ENCODE results near the gene FIGNL2.
A peak's percentile ranks its signal among the peaks of the same experiment; 100 is the strongest.
"Not testable (repeated sequence)": the region's sequence is repeated elsewhere in the genome, so short reads cannot be mapped to it uniquely, and the experiment has no call there.

FIGNL2 gene

DNA sequence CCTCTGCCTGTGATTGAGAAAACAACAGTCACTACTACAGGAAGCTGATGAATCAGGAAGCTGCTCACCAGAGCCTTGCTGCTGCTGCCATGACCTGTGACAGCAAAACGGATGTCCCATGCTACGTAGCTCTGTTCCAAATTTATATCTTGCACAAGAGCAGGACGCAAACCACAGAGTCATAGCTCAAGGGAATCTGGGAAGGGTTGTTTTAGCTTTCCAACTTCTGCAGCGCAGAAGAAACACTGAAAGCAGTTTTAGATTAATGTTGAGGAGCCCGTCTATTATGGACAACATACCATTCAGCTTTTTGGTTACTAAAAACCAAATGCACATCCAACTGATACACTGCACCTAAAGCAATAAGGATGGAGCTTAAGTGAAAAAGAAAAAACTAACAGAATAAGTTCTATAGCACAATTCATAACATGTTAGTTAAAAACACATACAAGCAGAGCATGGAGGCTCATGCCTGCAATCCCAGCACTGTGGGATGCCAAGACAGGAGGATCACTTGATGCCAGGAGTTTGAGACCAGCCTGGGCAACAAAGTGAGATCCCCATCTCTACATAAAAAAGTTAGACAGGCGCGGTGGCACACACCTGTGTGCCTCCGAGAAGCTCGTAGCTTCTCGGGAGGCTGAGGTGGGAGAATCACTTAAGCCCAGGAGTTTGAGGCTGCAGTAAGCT, 37.6 kb upstream of the FIGNL2 start:
- ATAC-seq (ENCODE audit: low read depth) (peak; percentile 97), DNase-seq (ENCODE audit: low spot score in 2 of 2) (no peak)
- Mint-ChIP-seq H3K27ac (peak overlapping the region; percentile 49), H3K9me3 (no peaks in the 10 kb centered on the region), H3K27me3 (peaks cover 4% of the 10 kb centered on the region), H3K4me1 (peaks cover 9% of the 10 kb centered on the region), H3K4me3 (peak overlapping the region; percentile 65), H3K36me3 (peaks cover 2% of the 10 kb centered on the region)

DNA sequence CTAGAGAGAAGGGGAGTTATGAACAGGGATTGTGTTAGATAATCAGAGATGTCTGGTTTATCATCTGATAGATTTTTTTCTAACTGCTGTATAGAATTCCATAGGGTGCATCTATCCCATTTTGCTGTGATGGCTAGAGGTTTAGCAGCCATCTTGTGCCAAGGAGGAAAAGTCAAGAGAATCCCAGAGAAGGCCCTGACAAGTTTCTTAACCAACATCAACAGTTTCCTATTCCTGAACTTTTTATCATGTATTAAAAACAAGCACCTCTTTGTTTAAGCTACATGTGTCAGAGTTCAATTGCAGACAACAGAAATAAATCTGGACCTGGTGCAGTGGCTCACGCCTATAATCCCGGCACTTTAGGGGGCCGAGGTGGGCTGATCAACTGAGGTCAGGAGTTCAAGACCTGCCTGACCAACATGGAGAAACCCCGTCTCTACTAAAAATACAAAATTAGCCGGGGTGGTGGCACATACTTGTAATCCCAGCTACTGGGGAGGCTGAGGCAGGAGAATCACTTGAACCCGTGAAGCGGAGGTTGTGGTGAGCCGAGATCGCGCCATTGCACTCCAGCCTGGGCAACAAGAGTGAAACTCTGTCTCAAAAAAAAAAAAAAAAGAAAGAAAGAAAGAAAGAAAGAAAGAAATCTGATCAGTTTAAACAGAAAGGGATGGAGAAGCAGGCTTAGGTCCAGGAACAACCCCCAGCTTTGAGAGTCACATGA, 36.9 kb upstream of the FIGNL2 start:
- not testable (repeated sequence) for H3K4me1 Mint-ChIP-seq; H3K36me3 Mint-ChIP-seq; H3K9me3 Mint-ChIP-seq; ATAC-seq (ENCODE audit: low read depth); H3K27me3 Mint-ChIP-seq; DNase-seq (ENCODE audit: low spot score in 2 of 2)
- Mint-ChIP-seq H3K27ac (peak overlapping the region; percentile 49), H3K4me3 (peak overlapping the region; percentile 34)

GRCh38 chr12:51884676-51885229, 36.2 kb upstream of the FIGNL2 start:
- Mint-ChIP-seq H3K4me3 (no peak overlapping the region), H3K4me1 (peaks cover 9% of the 10 kb centered on the region), H3K27me3 (peaks cover 4% of the 10 kb centered on the region), H3K9me3 (no peaks in the 10 kb centered on the region), H3K36me3 (peaks cover 2% of the 10 kb centered on the region), H3K27ac (no peak overlapping the region)
- ATAC-seq (ENCODE audit: low read depth) (no peak), DNase-seq (ENCODE audit: low spot score in 2 of 2) (no peak)

- ATAC-seq (ENCODE audit: low read depth) (no peak), DNase-seq (ENCODE audit: low spot score in 2 of 2) (no peak)
- peaks cover 2% of the 10 kb centered on the region for H3K36me3 Mint-ChIP-seq
- H3K4me3 Mint-ChIP-seq = no peak overlapping the region
- no peaks in the 10 kb centered on the region for H3K9me3 Mint-ChIP-seq
- H3K4me1 Mint-ChIP-seq = peaks cover 9% of the 10 kb centered on the region
- H3K27ac Mint-ChIP-seq = no peak overlapping the region
- peaks cover 4% of the 10 kb centered on the region for H3K27me3 Mint-ChIP-seq
These were observed 35.6 kb upstream of the FIGNL2 start for GRCh38 chr12:51883998-51884675.

DNA sequence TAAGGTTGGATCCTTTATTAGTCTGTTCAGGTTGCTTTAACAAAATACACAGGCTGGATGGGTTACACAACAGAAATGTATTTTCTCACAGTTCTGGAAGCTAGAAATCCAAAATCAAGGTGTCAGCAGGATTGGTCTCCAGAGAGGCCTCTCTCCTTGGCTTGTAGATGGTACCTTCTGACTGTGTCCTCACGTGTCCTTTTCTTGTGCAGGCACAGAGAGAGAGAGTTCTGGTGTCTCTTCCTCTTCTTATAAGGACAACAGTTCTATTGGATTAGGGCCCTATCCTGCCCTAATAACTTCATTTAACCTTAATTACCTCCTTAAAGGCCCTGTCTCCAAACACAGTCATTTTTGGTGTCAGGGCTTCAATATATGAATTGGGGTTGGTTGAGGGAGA, 34.8 kb upstream of the FIGNL2 start:
- Mint-ChIP-seq H3K27me3 (peaks cover 3% of the 10 kb centered on the region), H3K4me3 (no peak overlapping the region), H3K36me3 (peaks cover 2% of the 10 kb centered on the region), H3K27ac (no peak overlapping the region), H3K4me1 (peaks cover 9% of the 10 kb centered on the region), H3K9me3 (no peaks in the 10 kb centered on the region)
- ATAC-seq (ENCODE audit: low read depth) = no peak
- no peak for DNase-seq (ENCODE audit: low spot score in 2 of 2)

DNA sequence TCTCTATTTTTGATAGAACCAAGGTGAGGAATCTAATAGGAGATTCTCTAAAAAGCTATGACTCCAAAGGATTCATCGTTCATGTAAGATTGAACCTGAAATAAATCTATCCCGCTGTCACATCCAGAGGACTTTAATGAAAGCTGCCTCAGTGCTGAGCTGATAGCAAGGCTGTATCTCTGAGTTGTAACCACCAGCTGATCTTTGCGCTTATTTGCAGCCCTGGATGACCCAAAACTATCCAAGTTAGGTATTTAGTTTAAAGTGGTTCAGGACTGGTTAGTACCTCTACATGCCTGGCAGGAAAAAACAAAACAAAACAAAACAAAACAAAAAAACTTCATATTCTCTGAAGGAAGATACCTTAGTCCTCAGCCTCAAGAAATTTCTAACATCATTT, 30.6 kb upstream of the FIGNL2 start:
- Mint-ChIP-seq H3K4me3 (no peak overlapping the region), H3K36me3 (no peaks in the 10 kb centered on the region), H3K9me3 (no peaks in the 10 kb centered on the region), H3K4me1 (no peaks in the 10 kb centered on the region), H3K27ac (no peak overlapping the region), H3K27me3 (peaks cover under 1% of the 10 kb centered on the region)
- ATAC-seq (ENCODE audit: low read depth) = no peak
- no peak for DNase-seq (ENCODE audit: low spot score in 2 of 2)

- DNase-seq (ENCODE audit: low spot score in 2 of 2) (no peak), ATAC-seq (ENCODE audit: low read depth) (no peak)
- Mint-ChIP-seq H3K36me3 (no peaks in the 10 kb centered on the region), H3K27me3 (peaks cover 15% of the 10 kb centered on the region), H3K4me3 (no peak overlapping the region), H3K9me3 (no peaks in the 10 kb centered on the region), H3K27ac (no peak overlapping the region), H3K4me1 (peaks cover 6% of the 10 kb centered on the region)
These were observed 26.0 kb upstream of the FIGNL2 start for GRCh38 chr12:51874486-51874885.

DNA sequence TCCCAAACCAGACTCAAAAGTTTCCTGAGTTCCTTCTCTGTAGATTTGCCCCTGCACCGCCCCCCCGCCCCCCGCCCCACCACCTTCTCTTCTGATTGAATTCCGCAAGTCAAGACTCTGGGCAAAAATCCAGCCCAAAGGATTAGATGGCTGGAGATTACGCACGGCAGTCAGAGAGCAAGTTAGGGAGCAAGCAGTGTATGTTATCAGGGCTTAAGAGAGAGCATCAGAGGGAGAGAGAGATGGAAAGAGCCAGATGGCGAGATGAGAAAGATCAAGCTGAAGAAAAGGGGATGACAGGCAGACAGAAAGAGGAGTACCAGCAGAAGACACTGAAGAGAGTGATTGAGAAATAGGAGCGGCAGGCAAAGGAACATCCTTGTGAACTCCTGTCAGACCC, 25.5 kb upstream of the FIGNL2 start:
- Mint-ChIP-seq H3K36me3 (no peaks in the 10 kb centered on the region), H3K9me3 (no peaks in the 10 kb centered on the region), H3K4me3 (no peak overlapping the region), H3K27ac (no peak overlapping the region), H3K4me1 (peaks cover 6% of the 10 kb centered on the region), H3K27me3 (peaks cover 16% of the 10 kb centered on the region)
- no peak for ATAC-seq (ENCODE audit: low read depth)
- DNase-seq (ENCODE audit: low spot score in 2 of 2) = no peak

DNA sequence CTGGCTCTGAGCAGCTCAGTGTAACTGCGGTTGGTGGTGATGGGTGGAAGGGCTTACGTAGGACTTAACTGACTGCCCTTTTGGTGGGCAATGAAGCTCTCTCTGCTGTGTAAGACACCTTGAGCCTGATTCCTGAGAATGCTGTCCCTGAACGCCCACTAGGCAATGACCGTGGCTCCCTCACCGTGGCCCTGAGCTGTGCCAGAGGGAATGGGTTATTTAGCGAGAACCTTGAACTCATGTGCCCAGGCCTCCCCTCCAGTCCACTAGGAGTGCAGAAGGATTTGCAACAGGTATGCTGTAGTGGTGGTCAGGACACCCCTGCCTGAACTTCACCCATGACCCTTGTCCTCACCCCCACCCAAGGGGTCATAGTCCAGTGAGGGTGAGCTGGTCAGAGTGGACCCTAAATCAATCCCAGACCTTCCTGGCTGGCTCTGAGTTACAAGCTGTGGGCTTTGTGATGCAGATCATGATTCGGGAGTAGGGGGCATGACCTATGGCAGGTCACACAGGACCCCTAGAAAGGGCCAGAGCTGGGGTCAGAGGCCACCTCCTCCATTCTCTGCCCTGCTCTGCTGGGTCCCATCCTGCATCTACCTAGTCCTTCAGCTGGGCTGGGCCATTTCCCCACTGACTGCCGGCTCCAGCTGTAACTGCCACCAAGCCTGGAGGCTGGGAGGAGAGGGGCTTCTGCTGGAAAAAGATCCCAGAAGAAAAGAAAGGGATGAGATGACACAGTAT, 24.9 kb upstream of the FIGNL2 start:
- no peak overlapping the region for H3K4me3 Mint-ChIP-seq
- H3K27ac Mint-ChIP-seq = no peak overlapping the region
- no peak for ATAC-seq (ENCODE audit: low read depth)
- DNase-seq (ENCODE audit: low spot score in 2 of 2) = no peak
- peaks cover 8% of the 10 kb centered on the region for H3K4me1 Mint-ChIP-seq
- peaks cover 20% of the 10 kb centered on the region for H3K27me3 Mint-ChIP-seq
- H3K9me3 Mint-ChIP-seq = no peaks in the 10 kb centered on the region
- H3K36me3 Mint-ChIP-seq = no peaks in the 10 kb centered on the region

- Mint-ChIP-seq H3K4me3 (no peak overlapping the region), H3K36me3 (no peaks in the 10 kb centered on the region), H3K4me1 (peaks cover 8% of the 10 kb centered on the region), H3K27me3 (peaks cover 23% of the 10 kb centered on the region), H3K27ac (no peak overlapping the region), H3K9me3 (no peaks in the 10 kb centered on the region)
- ATAC-seq (ENCODE audit: low read depth) (no peak), DNase-seq (ENCODE audit: low spot score in 2 of 2) (no peak)
These were observed 24.1 kb upstream of the FIGNL2 start for GRCh38 chr12:51872689-51872981.

DNA sequence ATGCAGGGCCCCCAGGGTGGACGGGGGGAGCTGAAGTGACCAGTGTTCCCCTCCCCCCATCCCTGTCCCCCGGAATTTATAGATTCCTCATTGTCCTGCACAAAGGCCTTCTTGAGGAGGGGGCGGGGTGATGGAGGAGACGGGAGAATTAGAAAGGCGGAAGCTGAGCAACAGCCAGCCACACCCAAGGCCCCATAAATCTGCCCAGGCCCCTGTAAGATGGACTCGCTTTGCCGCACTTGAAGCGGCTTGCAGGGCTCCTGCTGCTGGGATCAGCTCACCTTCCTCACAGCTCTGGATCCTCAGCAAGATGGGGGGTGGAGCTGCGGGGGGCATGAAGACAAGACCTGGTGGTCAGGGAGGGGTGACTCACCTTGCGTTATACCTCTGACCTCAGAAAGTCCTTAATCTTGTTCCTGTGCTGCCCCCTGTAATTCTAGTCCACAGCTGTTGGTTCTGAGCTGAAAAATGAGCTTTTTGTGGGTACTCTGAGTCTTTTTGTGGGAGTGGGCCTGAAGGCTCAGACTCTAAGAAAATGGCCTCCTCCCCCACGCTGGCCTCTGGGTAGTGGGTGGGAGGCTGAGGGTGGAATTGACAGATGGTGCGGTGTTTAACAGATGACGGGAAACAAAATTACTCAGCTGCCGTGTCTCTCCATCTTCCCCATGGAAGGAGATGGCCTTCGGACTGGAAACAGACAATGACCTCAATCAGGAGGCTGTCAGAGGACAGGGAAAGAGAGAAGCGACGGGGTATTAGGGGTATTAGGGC, 23.6 kb upstream of the FIGNL2 start:
- H3K4me3 Mint-ChIP-seq = no peak overlapping the region
- no peak for ATAC-seq (ENCODE audit: low read depth)
- peaks cover 28% of the 10 kb centered on the region for H3K27me3 Mint-ChIP-seq
- no peaks in the 10 kb centered on the region for H3K36me3 Mint-ChIP-seq
- no peak for DNase-seq (ENCODE audit: low spot score in 2 of 2)
- H3K4me1 Mint-ChIP-seq = peaks cover 8% of the 10 kb centered on the region
- no peak overlapping the region for H3K27ac Mint-ChIP-seq
- no peaks in the 10 kb centered on the region for H3K9me3 Mint-ChIP-seq

DNA sequence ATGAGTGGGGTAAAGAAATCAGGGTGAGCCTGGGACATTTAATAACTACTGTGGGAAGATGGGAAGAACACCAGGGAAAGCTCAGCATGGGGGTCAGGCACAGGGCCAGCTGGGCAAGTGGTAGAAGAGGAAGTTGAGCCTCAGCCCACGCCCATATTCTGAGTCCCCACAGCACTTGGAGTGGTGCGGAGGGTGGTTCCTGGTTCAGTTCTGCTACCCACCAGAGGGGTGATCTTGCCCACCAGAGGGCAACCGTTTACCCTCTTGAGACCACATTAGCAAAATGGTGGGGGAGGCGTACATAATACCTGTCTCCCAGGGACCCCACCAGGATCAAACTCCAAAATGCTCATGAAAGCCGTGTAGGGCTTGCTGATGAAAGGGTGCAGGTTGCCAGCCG, 22.6 kb upstream of the FIGNL2 start:
- H3K4me1 Mint-ChIP-seq = peaks cover 8% of the 10 kb centered on the region

DNA sequence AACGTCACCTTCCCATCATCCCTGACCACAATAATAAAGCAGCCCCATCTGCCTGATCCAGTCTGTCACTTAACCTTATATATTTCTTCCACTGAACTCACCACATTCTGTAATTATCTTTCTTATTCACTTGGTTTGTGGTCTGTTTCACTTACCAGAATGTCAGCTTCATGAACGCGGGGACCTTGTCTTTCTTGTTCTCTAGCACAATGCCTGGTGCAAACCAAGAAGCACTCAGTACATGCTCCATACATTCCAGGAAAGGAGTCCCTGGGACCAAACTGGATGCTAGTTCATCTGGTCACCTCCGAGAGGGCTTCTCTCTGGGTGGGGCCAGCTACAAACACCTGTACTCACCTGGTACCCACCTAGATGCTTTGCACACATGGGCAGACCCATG, 22.0 kb upstream of the FIGNL2 start:
- no peak for ATAC-seq (ENCODE audit: low read depth)
- H3K9me3 Mint-ChIP-seq = no peaks in the 10 kb centered on the region
- peaks cover 32% of the 10 kb centered on the region for H3K27me3 Mint-ChIP-seq
- H3K4me3 Mint-ChIP-seq = no peak overlapping the region
- peaks cover 8% of the 10 kb centered on the region for H3K4me1 Mint-ChIP-seq
- H3K36me3 Mint-ChIP-seq = no peaks in the 10 kb centered on the region
- DNase-seq (ENCODE audit: low spot score in 2 of 2) = no peak
- no peak overlapping the region for H3K27ac Mint-ChIP-seq

More for the DNA sequence above, 22.6 kb upstream of the FIGNL2 start:
- Mint-ChIP-seq H3K27ac (no peak overlapping the region), H3K4me3 (no peak overlapping the region), H3K36me3 (no peaks in the 10 kb centered on the region), H3K9me3 (no peaks in the 10 kb centered on the region), H3K27me3 (peaks cover 30% of the 10 kb centered on the region)
- ATAC-seq (ENCODE audit: low read depth) (peak; percentile 53), DNase-seq (ENCODE audit: low spot score in 2 of 2) (no peak)

Measured in memory B cell (primary cell).